Sciatic nerve (tissue), 2 donors: ENCODE data around the gene BMPER. TPM values are rescaled to one million over a fixed set of nuclear protein-coding genes. Genes with fewer than 3 reads are reported as not detected.
A peak's percentile ranks its signal among the peaks of the same experiment; 100 is the strongest.

Experiments used
- ATAC-seq: fragments of 200-7000 bp; cut with Tn5 transposase; one replicate; pipeline ENCODE4 v1.9.1; 2020; ENCODE audit warnings: mild to moderate bottlenecking, moderate library complexity
- DNase-seq: peaks from one replicate; pipeline ENCODE4 v3.0.0-alpha.2; 2020; ENCODE audit warnings: low spot score
- intact Hi-C: fragments of 100-400 bp; cut with DNase I; formaldehyde crosslinking; loops from one replicate; pipeline ENCODE4 v1.14.2; 2022
- total RNA-seq: library from RNA; stranded (reverse); fragmentation: NEBNext Ultra II Directional; extraction: Animal tissue kit (Norgen Biotek cat#: 25700); gene quantifications from one replicate; pipeline ENCODE4 v1.2.1, GENCODE V29; 2021
- donor health status: DM: no; HTN: no; CAD: no.
- donor health status: DM: no; HTN: no; CAD: no.

BMPER gene
- total RNA-seq, 1 donor from 2014 or later, result 18.8 TPM

GRCh38 chr7:34096198-34096651, 190.9 kb downstream of the BMPER start:
- peak; percentile 74 for DNase-seq
- peak; percentile 97 for ATAC-seq
- intact Hi-C loops, result loop anchor here (10.0 kb wide), 1 partner anchor 111 kb away; no protein-coding TSS in a partner anchor

- DNase-seq (no peak), ATAC-seq (no peak)
- intact Hi-C loops, result loop anchor here (10.0 kb wide), 1 partner anchor 112 kb away; no protein-coding TSS in a partner anchor
These were observed 191.4 kb downstream of the BMPER start for GRCh38 chr7:34096777-34097176.

GRCh38 chr7:34100661-34101060, 195.3 kb downstream of the BMPER start:
- intact Hi-C loops, result no loop called here
- ATAC-seq (no peak), DNase-seq (no peak)

GRCh38 chr7:34104115-34104514, 198.8 kb downstream of the BMPER start:
- DNase-seq, result no peak
- ATAC-seq, result no peak
- intact Hi-C loops, result no loop called here

GRCh38 chr7:34104992-34105391, 199.7 kb downstream of the BMPER start:
- intact Hi-C loops, result no loop called here
- DNase-seq (no peak), ATAC-seq (no peak)

- ATAC-seq (peak; percentile 81), DNase-seq (no peak)
- intact Hi-C loops, result no loop called here
These were observed 201.9 kb downstream of the BMPER start for GRCh38 chr7:34107276-34107675.

- no peak for DNase-seq
- intact Hi-C loops, result no loop called here
- ATAC-seq, result peak; percentile 76
These were observed 202.8 kb downstream of the BMPER start for GRCh38 chr7:34108165-34108564.

GRCh38 chr7:34109936-34110780, 204.8 kb downstream of the BMPER start:
- DNase-seq, result no peak
- no peak for ATAC-seq
- intact Hi-C loops, result no loop called here

- intact Hi-C loops, result no loop called here
- DNase-seq, result no peak
- no peak for ATAC-seq
These were observed 205.7 kb downstream of the BMPER start for GRCh38 chr7:34111031-34111430.

- intact Hi-C loops, result no loop called here
- ATAC-seq, result no peak
- DNase-seq, result no peak
These were observed 210.2 kb downstream of the BMPER start for GRCh38 chr7:34115503-34115902.

GRCh38 chr7:34117573-34117972, 212.2 kb downstream of the BMPER start:
- intact Hi-C loops, result no loop called here
- no peak for ATAC-seq
- DNase-seq, result no peak

GRCh38 chr7:34121366-34121765, 216.0 kb downstream of the BMPER start:
- no peak for DNase-seq
- ATAC-seq, result no peak
- intact Hi-C loops, result no loop called here

- no peak for ATAC-seq
- intact Hi-C loops, result no loop called here
- no peak for DNase-seq
These were observed 218.0 kb downstream of the BMPER start for GRCh38 chr7:34123316-34123715.

GRCh38 chr7:34124765-34125164, 219.4 kb downstream of the BMPER start:
- ATAC-seq (no peak), DNase-seq (no peak)
- intact Hi-C loops, result no loop called here

GRCh38 chr7:34128762-34129161, 223.4 kb downstream of the BMPER start:
- DNase-seq (no peak), ATAC-seq (no peak)
- intact Hi-C loops, result no loop called here

GRCh38 chr7:34130558-34131295, 225.4 kb downstream of the BMPER start:
- ATAC-seq, result no peak
- no peak for DNase-seq
- intact Hi-C loops, result no loop called here

GRCh38 chr7:34131371-34131770, 226.0 kb downstream of the BMPER start:
- intact Hi-C loops, result no loop called here
- DNase-seq (no peak), ATAC-seq (no peak)

GRCh38 chr7:34133356-34133982, 228.1 kb downstream of the BMPER start:
- peak; percentile 50 for ATAC-seq
- DNase-seq, result no peak
- intact Hi-C loops, result no loop called here

- intact Hi-C loops, result no loop called here
- DNase-seq (peak; percentile 81), ATAC-seq (peak; percentile 86)
These were observed 228.8 kb downstream of the BMPER start for GRCh38 chr7:34133983-34134782.
